CD4-positive, alpha-beta T cell (primary cell): ENCODE results near the gene NEGR1. TPM values are rescaled to one million over a fixed set of nuclear protein-coding genes. Genes with fewer than 3 reads are reported as not detected.

Experiments used
- ATAC-seq: fragments of 200-7000 bp; cut with Tn5 transposase; one replicate; pipeline ENCODE4 v1.10.0; 2022; ENCODE audit warnings: mild to moderate bottlenecking; ENCODE audit not compliant: poor library complexity
- CTCF ChIA-PET: fragments of 350-600 bp; sonication (Branson Sonifier 250); formaldehyde crosslinking; loops from one replicate; lab custom pipeline; 2021; ENCODE audit warnings: antibody characterized with exemption, inconsistent platforms; lab: Charles Lee
- POLR2A ChIA-PET: fragments of 350-600 bp; sonication (Branson Sonifier 250); formaldehyde crosslinking; loops from one replicate; lab custom pipeline; 2021; ENCODE audit warnings: antibody characterized with exemption, inconsistent platforms; lab: Charles Lee
- DNase-seq, 14 experiments: peaks; one replicate each; pipeline ENCODE4 v3.0.0-alpha.2; 2013 to 2020; ENCODE audit warnings: mixed read lengths in 2 of 14
- H3K27ac ChIP-seq, 2 donors: one replicate each; pipeline versions ENCODE4 v1.5.1 to v1.7.0; 2013; ENCODE audit warnings: low read length in 2 of 2, low read depth in 1 of 2, mild to moderate bottlenecking in 1 of 2
- H3K27me3 ChIP-seq, 2 experiments: 1 replicate in 1 of 2; 2 replicates in 1 of 2; pipeline versions ENCODE4 v1.6.1 to v1.7.0; 2013; ENCODE audit warnings: low read length in 2 of 2, control low read depth in 1 of 2, mild to moderate bottlenecking in 1 of 2, moderate library complexity in 1 of 2; ENCODE audit not compliant: insufficient read depth in 2 of 2, control insufficient read depth in 1 of 2
- H3K36me3 ChIP-seq: one replicate; pipeline ENCODE4 v1.6.1; 2013; ENCODE audit warnings: low read length, control low read depth; ENCODE audit not compliant: insufficient read depth
- H3K4me1 ChIP-seq: one replicate; pipeline ENCODE4 v1.6.1; 2013; ENCODE audit warnings: low read length, control low read depth; ENCODE audit not compliant: insufficient read depth
- H3K4me3 ChIP-seq: one replicate; pipeline ENCODE4 v1.5.1; 2013; ENCODE audit warnings: mild to moderate bottlenecking, low read length, moderate library complexity
- H3K9me3 ChIP-seq, 2 experiments: 1 replicate in 1 of 2; 2 replicates in 1 of 2; pipeline versions ENCODE4 v1.6.1 to v1.7.0; 2013; ENCODE audit warnings: low read length in 2 of 2, mild to moderate bottlenecking in 2 of 2, control low read depth in 1 of 2, moderate library complexity in 1 of 2; ENCODE audit not compliant: control insufficient read depth in 1 of 2, insufficient read depth in 1 of 2
- H3K27ac Mint-ChIP-seq: one replicate; pipeline ENCODE4 v1.8.0; 2020; ENCODE audit warnings: mixed read lengths
- H3K27me3 Mint-ChIP-seq: one replicate; pipeline ENCODE4 v1.8.0; 2021; ENCODE audit warnings: mixed read lengths
- H3K36me3 Mint-ChIP-seq: one replicate; pipeline ENCODE4 v1.8.0; 2021; ENCODE audit warnings: low read depth, mixed read lengths
- H3K4me1 Mint-ChIP-seq: one replicate; pipeline ENCODE4 v1.8.0; 2021; ENCODE audit warnings: low read depth, mixed read lengths
- H3K4me3 Mint-ChIP-seq: one replicate; pipeline ENCODE4 v1.8.0; 2020; ENCODE audit warnings: mild to moderate bottlenecking, mixed read lengths
- H3K9me3 Mint-ChIP-seq: one replicate; pipeline ENCODE4 v1.8.0; 2020; ENCODE audit warnings: mixed read lengths
- CTCF ChIP-seq: fragments of 200-600 bp; IDR thresholded peaks from one replicate; pipeline ENCODE4 v1.8.0; 2022; ENCODE audit warnings: antibody characterized with exemption, mild to moderate bottlenecking
- intact Hi-C, 2 experiments: fragments of 100-400 bp; cut with DNase I in 1 of 2; cut with micrococcal nuclease in 1 of 2; formaldehyde crosslinking; loops; one replicate each; pipeline versions ENCODE4 v1.15.1 to v1.9.0; 2023 to 2025; cut with DNase I, micrococcal nuclease
- total RNA-seq, 174 experiments: library from RNA in 2 of 174; stranded (reverse) in 2 of 174; gene quantifications; one replicate each; pipeline ENCODE4 v1.2.3 and lab custom pipeline; 2021 to 2026

The NEGR1 gene
- total RNA-seq, 2 experiments from 2014 or later = 0.03 TPM

- no peak for ATAC-seq
- no peak overlapping the region for H3K27ac ChIP-seq
- Mint-ChIP-seq H3K9me3 (no peaks in the 10 kb centered on the region), H3K27me3 (no peaks in the 10 kb centered on the region), H3K27ac (no peak overlapping the region), H3K4me3 (no peak overlapping the region), H3K36me3 (no peaks in the 10 kb centered on the region), H3K4me1 (no peaks in the 10 kb centered on the region)
- no peak for DNase-seq
- no peaks in the 10 kb centered on the region for H3K36me3 ChIP-seq
- no peaks in the 10 kb centered on the region for H3K27me3 ChIP-seq
- no peaks in the 10 kb centered on the region for H3K4me1 ChIP-seq
- H3K4me3 ChIP-seq = no peak overlapping the region
- TF ChIP-seq CTCF = no peak
- intact Hi-C loops = no loop called here
- CTCF ChIA-PET = no interaction called here
- POLR2A ChIA-PET = no interaction called here
- H3K9me3 ChIP-seq = no peaks in the 10 kb centered on the region
Observed at GRCh38 chr1:71882637-71883036, 399.7 kb downstream of the NEGR1 start.

GRCh38 chr1:71882226-71882625 is 400.1 kb downstream of the NEGR1 start:
- Histone ChIP-seq H3K27me3 (no peaks in the 10 kb centered on the region), H3K4me3 (no peak overlapping the region), H3K4me1 (no peaks in the 10 kb centered on the region), H3K9me3 (no peaks in the 10 kb centered on the region), H3K27ac (no peak overlapping the region), H3K36me3 (no peaks in the 10 kb centered on the region)
- POLR2A ChIA-PET = no interaction called here
- H3K27me3 Mint-ChIP-seq = no peaks in the 10 kb centered on the region
- H3K27ac Mint-ChIP-seq = no peak overlapping the region
- no peaks in the 10 kb centered on the region for H3K36me3 Mint-ChIP-seq
- H3K4me3 Mint-ChIP-seq = no peak overlapping the region
- TF ChIP-seq CTCF = no peak
- CTCF ChIA-PET = no interaction called here
- DNase-seq (no peak), ATAC-seq (no peak)
- intact Hi-C loops = no loop called here
- no peaks in the 10 kb centered on the region for H3K4me1 Mint-ChIP-seq
- no peaks in the 10 kb centered on the region for H3K9me3 Mint-ChIP-seq

GRCh38 chr1:71881611-71882010 is 400.7 kb downstream of the NEGR1 start:
- no peak overlapping the region for H3K4me3 ChIP-seq
- H3K27me3 ChIP-seq = no peaks in the 10 kb centered on the region
- H3K4me3 Mint-ChIP-seq = no peak overlapping the region
- H3K27me3 Mint-ChIP-seq = no peaks in the 10 kb centered on the region
- H3K9me3 Mint-ChIP-seq = no peaks in the 10 kb centered on the region
- POLR2A ChIA-PET = no interaction called here
- no peaks in the 10 kb centered on the region for H3K4me1 Mint-ChIP-seq
- H3K27ac ChIP-seq = no peak overlapping the region
- H3K36me3 ChIP-seq = no peaks in the 10 kb centered on the region
- CTCF ChIA-PET = no interaction called here
- H3K27ac Mint-ChIP-seq = no peak overlapping the region
- no peak for DNase-seq
- no peak for TF ChIP-seq CTCF
- intact Hi-C loops = no loop called here
- no peaks in the 10 kb centered on the region for H3K9me3 ChIP-seq
- no peaks in the 10 kb centered on the region for H3K36me3 Mint-ChIP-seq
- ATAC-seq = no peak
- H3K4me1 ChIP-seq = no peaks in the 10 kb centered on the region
